Right forelimb (tissue), 1 donor: ENCODE measurements around the gene LHPP.
"Not testable (repeated sequence)": the region's sequence is repeated elsewhere in the genome, so short reads cannot be mapped to it uniquely, and the experiment has no call there.

Experiments used
- DNase-seq: peaks from one replicate; pipeline ENCODE4 v3.0.0-alpha.2; 2018

LHPP gene, protein sequence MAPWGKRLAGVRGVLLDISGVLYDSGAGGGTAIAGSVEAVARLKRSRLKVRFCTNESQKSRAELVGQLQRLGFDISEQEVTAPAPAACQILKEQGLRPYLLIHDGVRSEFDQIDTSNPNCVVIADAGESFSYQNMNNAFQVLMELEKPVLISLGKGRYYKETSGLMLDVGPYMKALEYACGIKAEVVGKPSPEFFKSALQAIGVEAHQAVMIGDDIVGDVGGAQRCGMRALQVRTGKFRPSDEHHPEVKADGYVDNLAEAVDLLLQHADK

DNA sequence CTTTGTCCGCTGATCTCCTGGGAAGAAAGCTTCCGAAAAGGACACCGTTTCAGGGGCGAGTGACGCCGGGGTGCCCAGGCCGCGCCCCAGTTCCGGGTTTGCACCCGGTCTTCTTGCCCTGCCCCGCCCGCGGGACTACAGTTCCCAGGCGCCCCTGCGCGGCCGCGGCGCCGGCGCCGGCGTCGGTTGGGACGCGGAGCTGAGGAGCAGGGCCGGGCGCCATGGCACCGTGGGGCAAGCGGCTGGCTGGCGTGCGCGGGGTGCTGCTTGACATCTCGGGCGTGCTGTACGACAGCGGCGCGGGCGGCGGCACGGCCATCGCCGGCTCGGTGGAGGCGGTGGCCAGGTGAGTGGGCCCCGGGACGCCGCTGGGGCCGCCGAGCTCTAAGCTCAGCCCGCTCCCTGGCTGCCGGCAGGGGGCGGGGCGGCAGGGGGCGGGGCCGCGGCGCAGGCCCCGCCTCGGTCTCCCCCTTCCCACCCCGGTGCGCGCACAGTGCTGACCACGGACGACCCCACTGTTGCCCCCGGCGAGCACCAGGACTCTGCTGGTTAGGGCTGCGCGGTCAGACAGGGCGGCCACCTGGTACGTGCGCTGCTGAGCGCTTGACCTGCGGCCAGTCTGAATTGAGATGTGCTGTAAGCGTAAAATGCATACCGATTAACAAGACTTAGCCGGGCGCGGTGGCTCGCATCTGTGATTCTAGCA lies at the start of gene LHPP:
Gene LHPP (plus strand): TSS at position 182 of the 706 bp plus-strand sequence. CDS start 40 bp downstream, at position 222.
- DNase-seq: peak; percentile 92

- no peak for DNase-seq
Measured at GRCh38 chr10:124414076-124414475, 47.5 kb upstream of the LHPP start.

GRCh38 chr10:124415210-124415609 lies 46.4 kb upstream of the LHPP start:
- DNase-seq: no peak

GRCh38 chr10:124416733-124417132 lies 44.9 kb upstream of the LHPP start:
- no peak for DNase-seq

DNA sequence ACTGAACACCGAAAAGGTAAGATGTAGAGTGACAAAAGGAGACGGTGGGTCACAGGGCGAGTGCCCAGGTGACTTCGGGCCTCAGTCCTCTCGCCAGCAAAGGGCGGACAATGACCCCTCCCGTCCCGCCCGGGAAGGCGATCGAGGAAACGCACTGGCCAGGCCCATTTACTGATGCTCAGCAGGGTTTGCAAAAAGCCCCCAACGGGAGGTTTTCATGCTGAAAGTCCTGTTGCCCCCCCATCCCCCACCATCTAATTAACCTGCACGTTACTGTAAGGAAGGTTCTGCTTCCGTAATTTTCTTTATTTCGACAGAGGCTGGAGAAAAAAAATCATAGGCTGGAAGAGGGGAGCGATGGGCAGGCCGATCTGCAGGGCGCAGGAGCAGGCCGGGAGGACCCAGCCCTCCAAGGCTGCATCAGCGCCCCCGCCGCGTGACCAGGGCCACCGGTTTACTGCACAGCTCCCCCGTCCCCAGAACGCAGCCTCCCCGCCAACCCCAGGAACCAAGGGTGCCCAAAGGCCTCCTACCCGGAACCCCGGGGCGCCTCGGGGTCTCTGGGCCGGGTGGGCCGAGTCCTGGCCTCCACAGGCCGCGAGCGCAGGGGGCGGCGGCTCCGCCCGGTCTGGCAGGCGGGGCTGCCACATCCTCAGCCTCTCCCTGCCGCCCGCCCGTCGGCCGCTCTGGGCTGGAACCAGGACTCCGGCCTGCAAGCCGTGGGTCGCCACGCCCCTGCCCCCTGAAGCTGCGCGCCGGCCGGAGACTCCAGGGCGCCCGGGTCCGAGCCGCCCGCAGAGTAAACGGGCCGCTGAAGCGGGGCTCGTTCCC lies 43.5 kb upstream of the LHPP start:
- DNase-seq: peak; percentile 84

DNA sequence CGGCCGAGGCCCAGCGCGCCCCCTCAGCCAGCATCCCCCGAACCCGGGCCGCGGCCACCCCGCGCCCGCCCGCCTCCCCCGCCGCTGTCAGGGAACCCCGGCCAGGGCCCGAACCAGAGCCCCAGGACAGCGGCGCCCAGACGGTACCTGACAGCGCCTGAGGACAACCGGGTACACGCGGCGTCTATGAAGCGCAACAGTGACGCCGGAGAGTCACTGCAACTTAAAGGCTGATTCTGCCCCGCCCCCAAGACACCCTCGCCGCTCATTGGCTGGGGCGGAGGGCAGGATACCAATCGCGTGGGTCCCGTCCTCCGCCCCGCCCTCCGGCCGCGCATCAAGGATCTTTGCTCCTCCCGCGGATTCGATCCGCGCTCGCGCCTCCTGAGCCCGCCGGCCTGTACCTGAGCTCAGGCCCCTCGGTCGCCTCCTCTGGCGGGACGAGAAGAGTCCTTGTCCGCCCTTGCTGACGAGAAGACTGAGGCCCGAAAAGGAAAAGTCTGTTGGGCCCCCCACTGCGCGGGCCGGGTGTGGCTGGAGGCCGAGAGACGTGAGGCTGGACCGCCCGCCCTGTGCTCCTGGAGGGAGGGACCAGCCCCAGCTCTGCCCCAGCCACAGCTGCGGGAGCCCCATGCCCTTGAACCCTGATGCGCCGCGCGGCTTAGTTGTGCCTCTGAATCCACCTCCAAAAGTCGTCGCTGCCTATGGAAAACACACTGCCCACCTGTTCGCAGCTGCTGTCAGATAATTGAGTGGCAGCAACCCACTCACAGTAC lies 42.7 kb upstream of the LHPP start, which contains the start of gene OAT:
Gene OAT (minus strand): TSS at position 198 of the 776 bp plus-strand sequence. CDS start 6,752 bp downstream, outside the sequence.
- peak; percentile 96 for DNase-seq

GRCh38 chr10:124419635-124420034 lies 42.0 kb upstream of the LHPP start:
- no peak for DNase-seq

DNA sequence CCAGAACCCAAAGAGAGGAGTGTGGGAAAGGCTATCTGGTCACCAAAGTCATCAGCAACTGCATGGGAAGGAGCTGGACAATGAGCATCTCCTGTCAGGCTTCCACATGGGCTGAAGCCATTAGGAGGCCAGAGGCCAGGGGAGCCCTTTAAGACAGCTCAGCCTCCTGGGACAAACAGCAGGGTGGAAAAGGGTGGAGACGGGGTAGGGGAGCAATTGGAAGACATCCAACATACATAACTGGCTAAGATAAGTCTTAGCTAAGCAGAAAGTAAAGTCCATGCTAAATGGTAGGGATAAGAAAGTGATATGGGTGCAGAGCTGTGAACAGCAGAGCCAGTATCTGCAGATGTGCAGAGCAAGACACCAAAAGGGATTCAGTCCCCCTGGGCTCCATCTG lies 41.4 kb upstream of the LHPP start:
- no peak for DNase-seq

DNA sequence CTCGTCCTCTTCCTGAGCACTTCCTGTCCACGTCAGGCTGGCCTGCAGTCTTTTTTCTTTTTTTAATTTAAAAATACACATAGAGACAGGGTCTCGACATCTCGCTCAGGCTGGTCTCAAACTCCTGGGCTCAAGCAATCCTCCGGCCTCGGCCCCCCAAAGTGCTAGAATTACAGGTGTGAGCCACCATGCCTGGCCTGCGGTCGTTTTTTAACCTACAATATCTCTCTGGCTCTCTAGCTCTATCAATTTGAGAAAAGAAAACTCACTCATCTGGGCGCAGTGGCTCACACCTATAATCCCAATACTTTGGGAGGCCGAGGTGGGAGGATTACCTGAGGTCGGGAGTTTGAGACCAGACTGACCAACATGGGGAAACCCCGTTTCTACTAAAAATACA lies 38.9 kb upstream of the LHPP start:
- DNase-seq: no peak

DNA sequence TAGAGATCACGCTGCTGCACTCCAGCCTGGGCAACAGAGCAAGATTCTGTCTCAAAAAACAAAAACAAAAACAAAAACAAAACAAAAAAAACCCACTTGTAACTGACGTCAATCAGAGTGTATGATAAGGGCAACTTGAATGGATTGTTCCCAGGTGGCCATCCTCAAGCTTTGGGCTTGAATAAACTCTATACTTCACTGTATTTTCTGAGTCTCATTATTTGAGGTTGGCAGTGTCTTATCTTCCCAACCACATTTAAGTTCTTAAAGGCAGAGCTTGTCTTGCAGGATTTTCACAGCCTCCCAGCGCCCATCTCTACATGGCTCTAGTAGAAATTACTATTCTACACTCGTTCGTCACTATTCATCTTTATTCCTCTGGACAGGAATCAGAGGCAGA lies 37.8 kb upstream of the LHPP start:
- DNase-seq: no peak

DNA sequence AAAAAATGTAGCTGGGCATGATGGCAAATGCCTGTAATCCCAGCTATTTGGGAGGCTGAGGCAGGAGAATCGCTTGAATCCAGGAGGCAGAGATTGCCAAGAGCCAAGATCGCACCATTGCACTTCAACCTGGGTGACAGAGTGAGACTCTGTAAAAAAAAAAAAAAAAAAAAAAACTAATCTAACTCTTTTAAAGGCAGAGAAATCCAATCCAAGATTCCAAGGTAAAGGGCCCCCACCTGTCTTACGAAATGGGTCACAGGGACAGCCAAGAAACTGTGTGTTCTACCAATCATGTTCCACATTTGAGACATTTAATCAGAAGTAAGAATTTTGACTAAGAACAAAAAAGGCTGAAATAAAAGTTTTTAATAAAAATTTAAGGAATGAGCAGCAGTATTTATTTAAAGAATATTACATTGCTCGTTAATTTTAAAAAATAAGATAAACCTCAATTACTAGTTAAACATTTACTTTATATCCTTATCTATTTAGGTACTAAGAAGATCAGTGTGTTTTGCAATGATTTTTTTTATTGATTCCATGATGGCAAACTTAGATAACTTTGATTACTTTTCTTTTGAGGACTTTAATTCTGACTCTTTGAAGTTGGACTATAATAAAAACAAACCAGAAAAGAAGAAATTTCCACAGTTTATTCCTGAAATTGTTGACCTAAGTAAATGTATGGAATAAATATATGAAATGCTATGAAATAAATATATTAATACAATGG lies 36.2 kb upstream of the LHPP start:
- no peak for DNase-seq

- DNase-seq: no peak
Measured at GRCh38 chr10:124428207-124428777, 33.3 kb upstream of the LHPP start.

- no peak for DNase-seq
Measured at GRCh38 chr10:124429576-124429975, 32.0 kb upstream of the LHPP start.

DNA sequence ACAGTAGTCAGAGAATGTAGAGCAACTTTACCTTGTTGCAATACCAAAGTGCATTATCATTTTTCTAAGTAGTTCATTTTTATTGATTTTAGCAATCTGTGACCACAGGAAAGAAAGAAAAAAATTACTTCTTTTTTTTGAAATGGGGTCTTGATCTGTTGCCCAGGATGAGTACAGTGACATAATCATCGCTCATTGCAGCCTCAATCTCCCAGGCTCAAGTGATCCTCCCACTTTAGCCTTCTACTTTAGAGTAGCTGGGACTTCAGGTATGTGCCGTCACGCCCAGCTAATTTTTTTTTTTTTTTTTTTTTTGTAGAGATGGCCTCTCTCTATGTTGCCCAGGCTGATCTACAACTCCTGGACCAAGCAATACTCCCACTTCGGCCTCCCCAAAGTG lies 31.5 kb upstream of the LHPP start:
- no peak for DNase-seq

- no peak for DNase-seq
Measured at GRCh38 chr10:124433461-124433860, 28.2 kb upstream of the LHPP start.

- not testable (repeated sequence) for DNase-seq
Measured at GRCh38 chr10:124435683-124436082, 25.9 kb upstream of the LHPP start.

GRCh38 chr10:124436191-124436638 lies 25.4 kb upstream of the LHPP start:
- no peak for DNase-seq

GRCh38 chr10:124441694-124442093 lies 19.9 kb upstream of the LHPP start:
- DNase-seq: not testable (repeated sequence)

GRCh38 chr10:124446830-124447750 lies 14.5 kb upstream of the LHPP start:
- DNase-seq: no peak

GRCh38 chr10:124447751-124448466 lies 13.7 kb upstream of the LHPP start:
- no peak for DNase-seq
